ENCODE measurements around the gene POR. TPM values are rescaled to one million over a fixed set of nuclear protein-coding genes. Genes with fewer than 3 reads are reported as not detected.

The POR gene
- total and polyA plus RNA-seq, 7 donors: 20.4 to 98.9 (median 39.3) TPM

DNA sequence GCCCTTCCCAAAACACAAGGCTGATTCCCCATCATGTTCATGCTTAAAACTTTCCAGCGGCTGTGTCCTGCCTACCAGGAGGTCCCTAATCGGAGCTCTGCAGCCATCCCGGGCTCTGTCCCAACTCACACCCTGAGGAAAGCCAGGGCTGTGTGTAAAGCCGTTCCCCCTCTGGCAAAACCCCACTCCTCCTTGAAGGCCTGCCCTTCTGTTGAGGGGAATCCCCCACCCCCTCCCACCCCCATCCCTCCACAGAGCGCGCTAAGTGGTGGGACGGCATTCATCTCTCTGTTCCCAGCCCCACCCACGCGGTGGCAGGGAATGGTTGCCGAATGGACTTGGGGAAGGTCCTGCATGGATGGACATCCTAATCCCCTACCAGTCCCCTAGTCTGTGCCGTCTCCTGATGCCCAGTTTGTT is 80.1 kb downstream of the POR start:
- H3K36me3 ChIP-seq: no peaks in the 10 kb centered on the region
- H3K9me3 ChIP-seq: no peaks in the 10 kb centered on the region
- WGBS, 2 donors: 68 to 71% methylated on average over 11 of the region's 11 CpGs
- TF ChIP-seq EP300 (IDR thresholded peaks at IDR 0.05): no peak
- no peak for TF ChIP-seq POLR2A (IDR thresholded peaks at IDR 0.05)
- TF ChIP-seq CTCF (IDR thresholded peaks at IDR 0.05): no peak
- no peak for TF ChIP-seq POLR2AphosphoS5 (IDR thresholded peaks at IDR 0.05)
- peaks cover 0 to 24% (median 19%) of the 10 kb centered on the region in 4 donors for H3K4me1 ChIP-seq
- intact Hi-C loops (cut with DNase I): loop anchor here (2.0 kb wide), 1 partner anchor 28 kb away; no protein-coding TSS in a partner anchor
- DNase-seq: no peak
- H3K4me3 ChIP-seq: peak overlapping the region; percentile 73 to 97 (median 86)
- H3K27me3 ChIP-seq: no peaks in the 10 kb centered on the region
- H3K27ac ChIP-seq: peak overlapping the region; percentile 95 to 99 (median 98)

DNA sequence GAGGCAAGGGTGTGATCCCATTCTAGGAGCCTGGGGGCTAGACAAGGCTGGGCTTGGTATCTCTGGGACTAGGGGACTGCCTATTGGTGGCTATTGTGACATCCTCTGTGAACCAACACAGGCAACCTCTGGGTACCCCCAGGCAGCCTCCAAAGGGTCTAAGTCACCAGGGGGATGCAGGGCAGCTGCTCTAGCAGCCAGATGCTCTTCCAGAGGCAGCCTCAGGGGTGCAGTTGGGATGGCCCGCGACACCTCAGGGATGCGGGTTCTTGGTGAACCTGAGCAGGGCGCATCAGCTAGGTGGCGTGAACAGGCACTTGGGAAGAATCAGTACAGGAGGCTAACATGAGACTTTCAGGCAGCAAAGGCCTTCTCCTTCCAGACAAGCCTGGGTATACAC is 81.0 kb downstream of the POR start:
- Histone ChIP-seq H3K27me3 (no peaks in the 10 kb centered on the region), H3K36me3 (peaks cover 0 to 6% (median 0%) of the 10 kb centered on the region in 4 donors), H3K4me3 (no peak overlapping the region), H3K4me1 (peaks cover 0 to 22% (median 16%) of the 10 kb centered on the region in 4 donors), H3K9me3 (no peaks in the 10 kb centered on the region), H3K27ac (peak overlapping the region in 1 of 4 donors; percentile 99)
- TF ChIP-seq EP300 (IDR thresholded peaks at IDR 0.05) (no peak), CTCF (IDR thresholded peaks at IDR 0.05) (no peak), POLR2AphosphoS5 (IDR thresholded peaks at IDR 0.05) (no peak), POLR2A (IDR thresholded peaks at IDR 0.05) (no peak)
- intact Hi-C loops (cut with DNase I): loop anchor here (2.0 kb wide), 1 partner anchor 29 kb away; no protein-coding TSS in a partner anchor
- peak; percentile 61 for DNase-seq
- WGBS, 2 donors: 96 to 99% methylated on average over 5 of the region's 5 CpGs

GRCh38 chr7:75996476-75996875 is 81.5 kb downstream of the POR start:
- H3K36me3 ChIP-seq: peaks cover 0 to 6% (median 0%) of the 10 kb centered on the region in 4 donors
- intact Hi-C loops (cut with DNase I): no loop called here
- H3K27ac ChIP-seq: no peak overlapping the region
- WGBS, 2 donors: 84 to 93% methylated on average over 4 of the region's 4 CpGs
- peaks cover 0 to 22% (median 16%) of the 10 kb centered on the region in 4 donors for H3K4me1 ChIP-seq
- DNase-seq: peak; percentile 24
- TF ChIP-seq POLR2A (IDR thresholded peaks at IDR 0.05) (no peak), EP300 (IDR thresholded peaks at IDR 0.05) (no peak), CTCF (IDR thresholded peaks at IDR 0.05) (no peak), POLR2AphosphoS5 (IDR thresholded peaks at IDR 0.05) (no peak)
- H3K4me3 ChIP-seq: no peak overlapping the region
- H3K9me3 ChIP-seq: no peaks in the 10 kb centered on the region
- H3K27me3 ChIP-seq: no peaks in the 10 kb centered on the region

DNA sequence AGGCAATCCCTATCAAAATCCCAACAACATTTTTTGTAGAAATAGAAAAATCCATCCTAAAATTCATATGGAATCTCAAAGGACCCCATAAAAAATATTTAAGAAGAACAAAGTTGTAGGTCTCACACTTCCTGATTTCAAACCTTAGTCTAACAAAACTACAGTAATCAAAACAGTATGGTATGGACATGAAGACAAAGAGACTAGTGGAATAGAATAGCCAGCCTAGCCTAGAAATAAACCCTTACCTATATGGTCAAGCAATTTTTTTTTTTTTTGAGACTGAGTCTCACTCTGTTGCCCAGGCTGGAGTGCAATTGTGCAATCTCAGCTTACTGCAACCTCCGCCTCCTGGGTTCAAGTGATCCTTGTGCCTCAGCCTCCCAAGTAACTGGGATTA is 83.1 kb downstream of the POR start:
- 97% methylated on average over 1 of the region's 1 CpG for WGBS, 2 donors
- TF ChIP-seq POLR2A (IDR thresholded peaks at IDR 0.05): no peak
- TF ChIP-seq EP300 (IDR thresholded peaks at IDR 0.05): no peak
- no peak for TF ChIP-seq CTCF (IDR thresholded peaks at IDR 0.05)
- no peak for TF ChIP-seq POLR2AphosphoS5 (IDR thresholded peaks at IDR 0.05)
- DNase-seq: no peak
- H3K4me1 ChIP-seq: peaks cover 0 to 21% (median 13%) of the 10 kb centered on the region in 4 donors
- H3K9me3 ChIP-seq: no peaks in the 10 kb centered on the region
- H3K4me3 ChIP-seq: no peak overlapping the region
- intact Hi-C loops (cut with DNase I): no loop called here
- H3K36me3 ChIP-seq: peaks cover 0 to 17% (median 2%) of the 10 kb centered on the region in 4 donors
- H3K27ac ChIP-seq: no peak overlapping the region
- H3K27me3 ChIP-seq: no peaks in the 10 kb centered on the region

DNA sequence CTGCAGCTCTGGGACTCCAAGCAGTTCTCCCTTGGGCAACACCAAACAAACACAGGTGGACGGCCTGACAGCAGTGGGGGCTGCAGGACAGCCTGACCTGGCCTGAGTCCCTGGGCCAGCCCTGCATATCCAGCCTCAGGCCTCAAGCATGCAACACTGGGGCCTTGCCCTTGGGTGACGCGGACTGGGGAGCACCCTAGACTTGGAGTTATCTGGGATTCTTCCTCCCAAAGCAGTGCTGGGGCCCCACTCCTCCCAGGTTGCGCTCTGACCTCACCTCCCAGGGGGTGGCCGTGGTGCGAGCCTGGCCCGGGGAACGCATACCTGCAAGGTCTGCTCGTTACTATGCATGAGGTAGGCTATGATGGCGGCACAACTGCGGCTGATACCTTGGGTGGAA is 85.6 kb downstream of the POR start:
- DNase-seq: peak; percentile 59
- H3K27me3 ChIP-seq: no peaks in the 10 kb centered on the region
- H3K4me1 ChIP-seq: no peaks in the 10 kb centered on the region
- no peak overlapping the region for H3K27ac ChIP-seq
- no peaks in the 10 kb centered on the region for H3K9me3 ChIP-seq
- no peak overlapping the region for H3K4me3 ChIP-seq
- H3K36me3 ChIP-seq: peaks cover 0 to 27% (median 13%) of the 10 kb centered on the region in 4 donors
- intact Hi-C loops (cut with DNase I): no loop called here
- TF ChIP-seq EP300 (IDR thresholded peaks at IDR 0.05): no peak
- no peak for TF ChIP-seq CTCF (IDR thresholded peaks at IDR 0.05)
- no peak for TF ChIP-seq POLR2AphosphoS5 (IDR thresholded peaks at IDR 0.05)
- no peak for TF ChIP-seq POLR2A (IDR thresholded peaks at IDR 0.05)
- 96 to 97% methylated on average over 11 of the region's 11 CpGs for WGBS, 2 donors

Measured in sigmoid colon (tissue), 7 donors.